Liver (tissue), 3 donors: ENCODE results near the gene HBA2.

Experiments
- CTCF ChIP-seq: fragments of 150-350 bp; IDR thresholded peaks from 2 replicates; pipeline ENCODE4 v1.5.1; 2017; ENCODE audit warnings: improper control_type of control experiment, low read depth, low read length; ENCODE audit not compliant: missing input control
- GABPA ChIP-seq, 2 donors: IDR thresholded peaks in 1 of 2; conservative IDR thresholded peaks in 1 of 2; 2 replicates each; pipeline ENCODE4 v1.6.1; 2016; ENCODE audit warnings: antibody characterized with exemption in 2 of 2, mild to moderate bottlenecking in 1 of 2, moderate library complexity in 1 of 2
- JUND ChIP-seq, 2 donors: IDR thresholded peaks; 2 replicates each; pipeline ENCODE4 v1.6.1; 2016; ENCODE audit warnings: antibody characterized with exemption in 2 of 2
- RAD21 ChIP-seq, 2 donors: IDR thresholded peaks; 2 replicates each; pipeline ENCODE4 v1.6.1; 2016; ENCODE audit warnings: antibody characterized with exemption in 2 of 2, mild to moderate bottlenecking in 2 of 2
- REST ChIP-seq: IDR thresholded peaks from 2 replicates; pipeline ENCODE4 v1.6.1; 2016; ENCODE audit warnings: antibody characterized with exemption, mild to moderate bottlenecking
- RXRA ChIP-seq, 2 donors: IDR thresholded peaks; 2 replicates each; pipeline ENCODE4 v1.6.1; 2017 to 2018; ENCODE audit warnings: antibody characterized with exemption in 2 of 2, mild to moderate bottlenecking in 1 of 2
- TF ChIP-seq, protein P1 (sequence below): IDR thresholded peaks from 2 replicates; pipeline ENCODE4 v1.6.1; 2016; ENCODE audit warnings: antibody characterized with exemption
- donor health status: healthy.
- donor health status: healthy.

DNA sequence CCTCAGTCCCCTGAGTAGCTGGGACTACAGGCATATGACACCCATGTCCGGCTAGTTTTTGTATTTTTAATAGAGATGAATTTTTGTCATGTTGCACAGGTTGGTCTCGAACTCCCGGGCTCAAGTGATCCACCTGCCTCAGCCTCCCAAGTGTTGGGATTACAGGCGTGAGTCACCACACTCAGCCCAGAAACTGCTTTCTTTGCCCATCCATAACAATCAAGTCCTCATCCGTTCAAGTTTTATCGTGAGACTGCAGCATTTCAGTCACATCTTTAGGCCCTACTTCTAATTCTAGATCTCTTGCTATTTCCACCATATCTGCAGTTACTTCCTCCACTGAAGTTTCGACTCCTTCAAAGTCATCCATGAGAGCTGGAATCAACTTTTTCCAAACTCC, 40.6 kb upstream of the HBA2 start:
- TF ChIP-seq CTCF, result no peak
- TF ChIP-seq JUND (IDR thresholded peaks at IDR 0.05), result no peak
- no peak for TF ChIP-seq RAD21 (IDR thresholded peaks at IDR 0.05)
- TF ChIP-seq RXRA (IDR thresholded peaks at IDR 0.05), result no peak
- TF ChIP-seq REST, result no peak
- TF ChIP-seq, protein P1, sequence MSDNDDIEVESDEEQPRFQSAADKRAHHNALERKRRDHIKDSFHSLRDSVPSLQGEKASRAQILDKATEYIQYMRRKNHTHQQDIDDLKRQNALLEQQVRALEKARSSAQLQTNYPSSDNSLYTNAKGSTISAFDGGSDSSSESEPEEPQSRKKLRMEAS, result no peak
- TF ChIP-seq GABPA (IDR thresholded peaks at IDR 0.05 in 1 of 2, conservative IDR thresholded peaks at IDR 0.05 in 1 of 2), result no peak
